Testis (tissue), 3 donors: ENCODE data around the gene CEP55. TPM values are rescaled to one million over a fixed set of nuclear protein-coding genes. Genes with fewer than 3 reads are reported as not detected.

Experiments used
- DNase-seq: peaks from one replicate; pipeline ENCODE4 v3.0.0-alpha.2; 2019
- H3K27ac ChIP-seq, 2 donors: fragments of 200-600 bp; sonication (generic); one replicate each; pipeline ENCODE4 v1.5.1; 2019
- H3K27me3 ChIP-seq: fragments of 200-600 bp; sonication (generic); one replicate; pipeline ENCODE4 v1.5.1; 2019
- H3K36me3 ChIP-seq: fragments of 200-600 bp; sonication (generic); one replicate; pipeline ENCODE4 v1.5.1; 2017; ENCODE audit warnings: low read depth; ENCODE audit errors: missing control alignments
- H3K4me1 ChIP-seq: fragments of 200-600 bp; sonication (generic); one replicate; pipeline ENCODE4 v1.5.1; 2019
- H3K4me3 ChIP-seq, 2 donors: fragments of 200-600 bp; sonication (generic); one replicate each; pipeline ENCODE4 v1.5.1; 2017 to 2019
- H3K9me3 ChIP-seq: fragments of 200-600 bp; sonication (generic); one replicate; pipeline ENCODE4 v1.5.1; 2017
- POLR2A ChIP-seq: fragments of 450-650 bp; IDR thresholded peaks from one replicate; pipeline ENCODE4 v1.6.1; 2017; ENCODE audit warnings: antibody characterized with exemption, mild to moderate bottlenecking, moderate library complexity
- WGBS, 2 donors: methylation state at CpG; one replicate each; pipeline ENCODE4 v1.1.5; 2018; 5-methylcytosine and 5-hydroxymethylcytosine counted together
- intact Hi-C: fragments of 100-400 bp; cut with DNase I; formaldehyde crosslinking; loops from one replicate; pipeline ENCODE4 v1.15.1; 2023; ENCODE audit warnings: low total_unique reads
- polyA plus RNA-seq: library from polyadenylated mRNA; stranded (reverse); fragments of 350-450 nt; fragmentation: Illumina TruSeq; extraction: RNeasy Lipid Tissue Mini Kit (QIAGEN cat#74804); gene quantifications from one replicate; pipeline ENCODE4 v1.2.3, GENCODE V29; 2014; ENCODE audit warnings: low read depth, low replicate concordance; ENCODE audit not compliant: insufficient read depth
- small RNA-seq, 2 donors: library from RNA; depleted of rRNA; stranded (forward); fragments of <200 nt; gene quantifications; one replicate each; pipeline ENCODE3, GENCODE V24; 2016
- total RNA-seq, 2 donors: library from RNA; depleted of rRNA; stranded (reverse); fragments of >200 nt; gene quantifications; one replicate each; pipeline ENCODE4 v1.2.3, GENCODE V29; 2016
- TF ChIP-seq, protein P1 (sequence below), 3 experiments: fragments of 450-650 bp in 2 of 3; fragments of 200-600 bp in 1 of 3; sonication (generic) in 1 of 3; IDR thresholded peaks; one replicate each; pipeline ENCODE4 v1.5.1; 2016 to 2019; ENCODE audit warnings: antibody characterized with exemption in 3 of 3, mild to moderate bottlenecking in 2 of 3, moderate library complexity in 1 of 3

The CEP55 gene
- total and polyA plus RNA-seq, 3 donors from 2014 or later = 14.1 to 28.1 (median 15.5) TPM

DNA sequence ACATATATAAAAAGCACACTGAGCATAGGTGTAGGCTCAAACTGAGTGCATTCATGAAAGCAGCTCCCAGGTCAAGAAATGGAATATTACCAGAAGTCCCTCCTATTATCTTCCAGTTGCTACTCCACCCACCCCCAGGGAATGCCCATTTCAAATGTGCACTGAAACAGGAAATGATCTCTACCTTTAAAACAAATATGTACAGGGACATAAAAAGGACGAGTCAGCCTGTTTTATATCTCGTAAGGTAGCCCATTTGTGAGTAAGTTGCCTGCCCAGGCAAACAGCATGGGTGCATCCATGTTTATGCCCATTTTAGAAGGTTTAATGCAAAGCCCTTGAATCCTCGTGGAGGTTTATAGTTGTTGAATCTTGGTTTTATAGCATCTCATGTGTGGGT, 80.5 kb downstream of the CEP55 start:
- no peaks in the 10 kb centered on the region for H3K4me1 ChIP-seq
- 81 to 86% methylated on average over 3 of the region's 3 CpGs for WGBS, 2 donors
- intact Hi-C loops = no loop called here
- no peaks in the 10 kb centered on the region for H3K27me3 ChIP-seq
- TF ChIP-seq POLR2A = no peak
- TF ChIP-seq, protein P1, sequence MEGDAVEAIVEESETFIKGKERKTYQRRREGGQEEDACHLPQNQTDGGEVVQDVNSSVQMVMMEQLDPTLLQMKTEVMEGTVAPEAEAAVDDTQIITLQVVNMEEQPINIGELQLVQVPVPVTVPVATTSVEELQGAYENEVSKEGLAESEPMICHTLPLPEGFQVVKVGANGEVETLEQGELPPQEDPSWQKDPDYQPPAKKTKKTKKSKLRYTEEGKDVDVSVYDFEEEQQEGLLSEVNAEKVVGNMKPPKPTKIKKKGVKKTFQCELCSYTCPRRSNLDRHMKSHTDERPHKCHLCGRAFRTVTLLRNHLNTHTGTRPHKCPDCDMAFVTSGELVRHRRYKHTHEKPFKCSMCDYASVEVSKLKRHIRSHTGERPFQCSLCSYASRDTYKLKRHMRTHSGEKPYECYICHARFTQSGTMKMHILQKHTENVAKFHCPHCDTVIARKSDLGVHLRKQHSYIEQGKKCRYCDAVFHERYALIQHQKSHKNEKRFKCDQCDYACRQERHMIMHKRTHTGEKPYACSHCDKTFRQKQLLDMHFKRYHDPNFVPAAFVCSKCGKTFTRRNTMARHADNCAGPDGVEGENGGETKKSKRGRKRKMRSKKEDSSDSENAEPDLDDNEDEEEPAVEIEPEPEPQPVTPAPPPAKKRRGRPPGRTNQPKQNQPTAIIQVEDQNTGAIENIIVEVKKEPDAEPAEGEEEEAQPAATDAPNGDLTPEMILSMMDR (IDR thresholded peaks at IDR 0.05) = no peak
- H3K4me3 ChIP-seq = no peak overlapping the region
- DNase-seq = no peak
- no peaks in the 10 kb centered on the region for H3K9me3 ChIP-seq
- no peaks in the 10 kb centered on the region for H3K36me3 ChIP-seq
- no peak overlapping the region for H3K27ac ChIP-seq

DNA sequence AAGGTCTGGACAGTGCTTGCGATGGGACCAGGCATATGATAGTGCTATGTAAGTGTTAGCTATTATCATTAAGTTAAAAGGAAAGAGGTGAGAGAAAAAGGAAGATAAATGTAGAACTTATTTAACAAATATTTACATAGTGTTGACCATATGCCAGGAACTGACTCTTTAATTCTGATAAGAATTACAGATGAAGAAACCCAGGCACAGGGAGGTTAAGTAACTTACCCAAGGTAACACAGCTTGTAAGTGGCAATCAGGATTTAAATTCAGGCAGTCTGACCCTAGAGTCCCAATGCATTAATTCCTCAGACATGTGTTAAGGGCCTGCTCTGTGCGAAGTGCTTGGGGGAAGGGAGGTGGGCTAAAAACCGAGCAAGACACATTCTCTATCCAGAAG, 81.2 kb downstream of the CEP55 start:
- H3K36me3 ChIP-seq = no peaks in the 10 kb centered on the region
- WGBS, 2 donors = 85 to 93% methylated on average over 3 of the region's 3 CpGs
- H3K27ac ChIP-seq = no peak overlapping the region
- no peaks in the 10 kb centered on the region for H3K27me3 ChIP-seq
- no peaks in the 10 kb centered on the region for H3K4me1 ChIP-seq
- TF ChIP-seq POLR2A = no peak
- TF ChIP-seq, protein P1 (IDR thresholded peaks at IDR 0.05) = no peak
- DNase-seq = no peak
- H3K9me3 ChIP-seq = no peaks in the 10 kb centered on the region
- H3K4me3 ChIP-seq = no peak overlapping the region
- intact Hi-C loops = no loop called here

Small RNA genes within 50 kb of the gene (small RNA-seq; reads per million reads assigned to genes)
- 0 to 0.09 reads per million in 2 donors for gene RNA5SP323

Other genes with a start within 250 kb of the CEP55 start
- 10 to 100 TPM in 1 of 2 donors, 1 to 10 TPM in 1; 9.4 to 12.3 TPM for gene MYOF, start 14.3 kb upstream of the CEP55 start, total RNA-seq
- gene MYOF, start 14.3 kb upstream of the CEP55 start, polyA plus RNA-seq = 21.4 TPM
- under 1 TPM; 0.12 to 0.55 TPM for gene FFAR4, start 70.1 kb downstream of the CEP55 start, total RNA-seq
- gene FFAR4, start 70.1 kb downstream of the CEP55 start, polyA plus RNA-seq = 1.3 TPM
- 1 to 10 TPM; 6.8 to 7.1 TPM for gene RBP4, start 104.6 kb downstream of the CEP55 start, total RNA-seq
- 7.8 TPM for gene RBP4, start 104.6 kb downstream of the CEP55 start, polyA plus RNA-seq
- not detected for gene PDE6C, start 115.9 kb downstream of the CEP55 start, total RNA-seq
- 0.09 TPM for gene PDE6C, start 115.9 kb downstream of the CEP55 start, polyA plus RNA-seq
- gene FRA10AC1, start 206.0 kb downstream of the CEP55 start, total RNA-seq = 10 to 100 TPM; 30.5 to 46.9 TPM
- 14.8 TPM for gene FRA10AC1, start 206.0 kb downstream of the CEP55 start, polyA plus RNA-seq